HCT116 (cell line): Measurements from ENCODE around the gene CTNND1. TPM values are rescaled to one million over a fixed set of nuclear protein-coding genes. Genes with fewer than 3 reads are reported as not detected.

Experiments used
- ATAC-seq: fragments of 200-7000 bp; cut with Tn5 transposase; 2 replicates; pipeline ENCODE4 v1.9.1; 2020; ENCODE audit warnings: mild to moderate bottlenecking, moderate library complexity
- BruUV-seq: library from RNA; stranded (reverse); fragments of 400-500 nt; replicated peaks from 2 replicates; lab custom pipeline; 2021; lab: Mats Ljungman, UMichigan
- CTCF ChIA-PET: fragments of 300-600 bp; sonication (Branson Sonifier 250); formaldehyde crosslinking; loops from one replicate; lab custom pipeline; 2021; ENCODE audit warnings: antibody characterized with exemption; lab: Charles Lee
- POLR2A ChIA-PET: fragments of 300-600, 350-600 bp; sonication (Branson Sonifier 250); formaldehyde crosslinking; loops from one replicate; lab custom pipeline; 2021; ENCODE audit warnings: antibody characterized with exemption; lab: Charles Lee
- RAD21 ChIA-PET, 2 experiments: fragments of 300-600 bp; sonication (Branson Sonifier 250); formaldehyde crosslinking; loops; one replicate each; lab custom pipeline; 2023; ENCODE audit warnings: low total read pairs in 2 of 2; ENCODE audit not compliant: uncharacterized antibody in 2 of 2, unreplicated experiment in 2 of 2, low non-redundant PET in 1 of 2; lab: Charles Lee
- DNase-seq: peaks from one replicate; pipeline ENCODE4 v3.0.0-alpha.2; 2010; ENCODE audit warnings: low read depth, low spot score
- H2AFZ ChIP-seq: fragments of 200-600 bp; shearing (Covaris generic), sonication (generic); 2 replicates; pipeline ENCODE4 v1.6.1; 2017; ENCODE audit warnings: low read depth, mixed run types, mixed read lengths, antibody characterized with exemption, low read length; ENCODE audit not compliant: poor library complexity, severe bottlenecking
- H3K27ac ChIP-seq: 2 replicates; pipeline ENCODE4 v1.5.1; 2012; ENCODE audit warnings: low read depth, low read length
- H3K27me3 ChIP-seq: fragments of 200-600 bp; sonication (generic); 2 replicates; pipeline ENCODE4 v1.6.1; 2016; ENCODE audit warnings: mixed run types, low read length, mixed read lengths; ENCODE audit not compliant: insufficient read depth
- H3K36me3 ChIP-seq, 2 experiments: fragments of 200-500 bp in 1 of 2; fragments of 200-600 bp in 1 of 2; sonication (Bioruptor generic) in 1 of 2; sonication (generic) in 1 of 2; 2 replicates each; pipeline versions ENCODE4 v1.5.1 to v1.6.1; 2014 to 2016; ENCODE audit warnings: low read length in 2 of 2, inconsistent platforms in 1 of 2, mixed read lengths in 1 of 2, mixed run types in 1 of 2; ENCODE audit not compliant: insufficient read depth in 2 of 2, control insufficient read depth in 1 of 2
- H3K4me1 ChIP-seq, 2 experiments: fragments of 200-600 bp in 1 of 2; sonication (generic) in 1 of 2; 2 replicates each; pipeline versions ENCODE4 v1.5.1 to v1.6.1; 2012 to 2017; ENCODE audit warnings: low read length in 2 of 2, inconsistent platforms in 1 of 2, mild to moderate bottlenecking in 1 of 2, mixed read lengths in 1 of 2, mixed run types in 1 of 2, moderate library complexity in 1 of 2; ENCODE audit not compliant: insufficient read depth in 2 of 2, control insufficient read depth in 1 of 2
- H3K4me2 ChIP-seq: fragments of 200-600 bp; sonication (generic); 2 replicates; pipeline ENCODE4 v1.6.1; 2017; ENCODE audit warnings: mixed run types, low read length, mixed read lengths
- H3K4me3 ChIP-seq, 2 experiments: fragments of 200-600 bp in 1 of 2; sonication (generic) in 1 of 2; replicated peaks in 1 of 2; 2 replicates each; pipeline ENCODE4 v1.5.1; 2011 to 2016; ENCODE audit warnings: low read length in 2 of 2, control low read depth in 1 of 2, low read depth in 1 of 2, mild to moderate bottlenecking in 1 of 2, mixed read lengths in 1 of 2, mixed run types in 1 of 2
- H3K79me2 ChIP-seq: fragments of 200-600 bp; sonication (generic); 2 replicates; pipeline ENCODE4 v1.6.1; 2017; ENCODE audit warnings: mild to moderate bottlenecking, mixed run types, low read length, moderate library complexity, mixed read lengths; ENCODE audit not compliant: insufficient read depth
- H3K9ac ChIP-seq: fragments of 200-600 bp; sonication (generic); 2 replicates; pipeline ENCODE4 v1.6.1; 2016; ENCODE audit warnings: low read length, mixed read lengths
- H3K9me2 ChIP-seq: fragments of 200-600 bp; sonication (generic), shearing (Covaris generic); 2 replicates; pipeline ENCODE4 v1.6.1; 2017; ENCODE audit warnings: mixed run types, mild to moderate bottlenecking, moderate library complexity; ENCODE audit not compliant: insufficient read depth
- H3K9me3 ChIP-seq, 2 experiments: fragments of 200-500 bp in 1 of 2; fragments of 200-600 bp in 1 of 2; sonication (Bioruptor generic) in 1 of 2; sonication (generic) in 1 of 2; 2 replicates each; pipeline ENCODE4 v1.6.1; 2014 to 2017; ENCODE audit warnings: low read length in 2 of 2, mixed read lengths in 2 of 2, inconsistent platforms in 1 of 2, low read depth in 1 of 2, mild to moderate bottlenecking in 1 of 2, mixed run types in 1 of 2, moderate library complexity in 1 of 2; ENCODE audit not compliant: control insufficient read depth in 1 of 2, insufficient read depth in 1 of 2
- H4K20me1 ChIP-seq: fragments of 200-600 bp; sonication (generic), shearing (Covaris generic); 2 replicates; pipeline ENCODE4 v1.6.1; 2017; ENCODE audit warnings: mixed run types, mild to moderate bottlenecking, moderate library complexity; ENCODE audit not compliant: insufficient read depth
- ELF1 ChIP-seq: IDR thresholded peaks from 2 replicates; pipeline ENCODE4 v1.6.1; 2012; ENCODE audit warnings: low read depth, borderline replicate concordance
- EZH2 ChIP-seq: fragments of 200-600 bp; sonication (generic); IDR thresholded peaks from 2 replicates; pipeline ENCODE4 v1.6.1; 2017; ENCODE audit warnings: antibody characterized with exemption, mixed run types
- FOSL1 ChIP-seq: IDR thresholded peaks from 2 replicates; pipeline ENCODE4 v1.6.1; 2012; ENCODE audit warnings: low read depth
- POLR2A ChIP-seq: IDR thresholded peaks from 2 replicates; pipeline ENCODE4 v1.7.0; 2011; ENCODE audit warnings: borderline replicate concordance; ENCODE audit not compliant: insufficient read depth, insufficient read length; ENCODE audit errors: extremely low read depth
- SP1 ChIP-seq: IDR thresholded peaks from 2 replicates; pipeline ENCODE4 v1.6.1; 2012; ENCODE audit warnings: low read depth
- SRF ChIP-seq: IDR thresholded peaks from 2 replicates; pipeline ENCODE4 v1.6.1; 2012; ENCODE audit warnings: low read depth
- TCF7L2 ChIP-seq: IDR thresholded peaks from 2 replicates; pipeline ENCODE4 v1.7.0; 2011; ENCODE audit warnings: borderline replicate concordance, inconsistent platforms; ENCODE audit not compliant: insufficient read depth, insufficient read length; ENCODE audit errors: extremely low read depth
- YY1 ChIP-seq: IDR thresholded peaks from 2 replicates; pipeline ENCODE4 v1.6.1; 2011; ENCODE audit warnings: low read length, low read depth, moderate library complexity, mild to moderate bottlenecking; ENCODE audit not compliant: insufficient replicate concordance; ENCODE audit errors: extremely low read depth
- intact Hi-C: fragments of 100-400 bp; cut with micrococcal nuclease; formaldehyde crosslinking; loops from 2 replicates; pipeline ENCODE4 v1.10.0; 2022
- total RNA-seq: library from RNA; stranded (reverse); gene quantifications from one replicate; pipeline ENCODE4 v1.2.1, GENCODE V29; 2021; ENCODE audit not compliant: unreplicated experiment
- TF ChIP-seq, protein P1 (sequence below): IDR thresholded peaks from 2 replicates; pipeline ENCODE4 v1.6.1; 2012; ENCODE audit warnings: low read depth
- TF ChIP-seq, protein P2 (sequence below): IDR thresholded peaks from 2 replicates; pipeline ENCODE4 v1.6.1; 2011; ENCODE audit warnings: mild to moderate bottlenecking, low read length, moderate library complexity; ENCODE audit not compliant: insufficient replicate concordance; ENCODE audit errors: extremely low read depth

CTNND1 gene
- total RNA-seq, 1 experiment from 2014 or later, result 157 TPM

DNA sequence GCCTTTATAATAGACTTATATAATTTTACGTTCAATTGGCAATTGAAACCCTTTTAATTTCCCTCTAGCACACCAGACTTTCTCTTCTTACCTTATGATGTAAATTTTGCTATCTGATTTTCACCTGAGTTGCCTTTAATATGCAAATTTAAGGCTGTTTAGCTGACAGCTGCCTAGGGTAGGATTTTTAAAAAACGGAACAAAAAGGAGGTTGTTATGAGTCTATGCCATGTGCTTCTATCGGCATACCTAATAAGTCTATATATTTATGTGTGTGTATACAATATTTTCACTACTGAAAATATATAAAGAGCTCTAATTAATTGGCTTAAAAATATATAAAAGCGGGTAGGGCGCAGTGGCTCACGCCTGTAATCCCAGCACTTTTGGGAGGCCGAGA, 32.1 kb upstream of the CTNND1 start (continued):
- no peak for TF ChIP-seq TCF7L2
- TF ChIP-seq, protein P1, sequence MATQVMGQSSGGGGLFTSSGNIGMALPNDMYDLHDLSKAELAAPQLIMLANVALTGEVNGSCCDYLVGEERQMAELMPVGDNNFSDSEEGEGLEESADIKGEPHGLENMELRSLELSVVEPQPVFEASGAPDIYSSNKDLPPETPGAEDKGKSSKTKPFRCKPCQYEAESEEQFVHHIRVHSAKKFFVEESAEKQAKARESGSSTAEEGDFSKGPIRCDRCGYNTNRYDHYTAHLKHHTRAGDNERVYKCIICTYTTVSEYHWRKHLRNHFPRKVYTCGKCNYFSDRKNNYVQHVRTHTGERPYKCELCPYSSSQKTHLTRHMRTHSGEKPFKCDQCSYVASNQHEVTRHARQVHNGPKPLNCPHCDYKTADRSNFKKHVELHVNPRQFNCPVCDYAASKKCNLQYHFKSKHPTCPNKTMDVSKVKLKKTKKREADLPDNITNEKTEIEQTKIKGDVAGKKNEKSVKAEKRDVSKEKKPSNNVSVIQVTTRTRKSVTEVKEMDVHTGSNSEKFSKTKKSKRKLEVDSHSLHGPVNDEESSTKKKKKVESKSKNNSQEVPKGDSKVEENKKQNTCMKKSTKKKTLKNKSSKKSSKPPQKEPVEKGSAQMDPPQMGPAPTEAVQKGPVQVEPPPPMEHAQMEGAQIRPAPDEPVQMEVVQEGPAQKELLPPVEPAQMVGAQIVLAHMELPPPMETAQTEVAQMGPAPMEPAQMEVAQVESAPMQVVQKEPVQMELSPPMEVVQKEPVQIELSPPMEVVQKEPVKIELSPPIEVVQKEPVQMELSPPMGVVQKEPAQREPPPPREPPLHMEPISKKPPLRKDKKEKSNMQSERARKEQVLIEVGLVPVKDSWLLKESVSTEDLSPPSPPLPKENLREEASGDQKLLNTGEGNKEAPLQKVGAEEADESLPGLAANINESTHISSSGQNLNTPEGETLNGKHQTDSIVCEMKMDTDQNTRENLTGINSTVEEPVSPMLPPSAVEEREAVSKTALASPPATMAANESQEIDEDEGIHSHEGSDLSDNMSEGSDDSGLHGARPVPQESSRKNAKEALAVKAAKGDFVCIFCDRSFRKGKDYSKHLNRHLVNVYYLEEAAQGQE, result no peak
- TF ChIP-seq SP1, result no peak
- no peak for TF ChIP-seq YY1
- no peak for TF ChIP-seq FOSL1

DNA sequence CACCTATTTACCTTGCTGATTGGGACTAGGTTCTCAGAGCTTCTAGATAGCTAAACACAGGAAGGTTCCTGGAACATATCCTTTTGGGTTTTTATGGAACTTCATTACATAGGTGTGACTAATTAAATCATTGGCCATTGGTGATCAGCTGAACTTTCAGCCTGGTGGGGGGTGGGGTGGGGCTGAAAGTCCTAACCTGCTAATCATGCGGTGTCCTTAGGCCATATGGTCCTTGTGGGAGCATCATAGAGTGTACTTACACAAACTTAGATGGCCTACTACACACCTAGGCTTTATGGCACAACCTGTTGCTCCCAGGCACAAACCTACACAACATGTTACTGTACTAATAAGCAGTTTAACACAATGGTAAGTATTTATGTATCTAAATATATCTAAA, 28.9 kb upstream of the CTNND1 start:
- H3K4me1 ChIP-seq, result peaks cover 23 to 36% of the 10 kb centered on the region in 2 experiments
- H3K9ac ChIP-seq, result peak overlapping the region; percentile 45
- H3K27me3 ChIP-seq, result no peaks in the 10 kb centered on the region
- TF ChIP-seq, protein P2, sequence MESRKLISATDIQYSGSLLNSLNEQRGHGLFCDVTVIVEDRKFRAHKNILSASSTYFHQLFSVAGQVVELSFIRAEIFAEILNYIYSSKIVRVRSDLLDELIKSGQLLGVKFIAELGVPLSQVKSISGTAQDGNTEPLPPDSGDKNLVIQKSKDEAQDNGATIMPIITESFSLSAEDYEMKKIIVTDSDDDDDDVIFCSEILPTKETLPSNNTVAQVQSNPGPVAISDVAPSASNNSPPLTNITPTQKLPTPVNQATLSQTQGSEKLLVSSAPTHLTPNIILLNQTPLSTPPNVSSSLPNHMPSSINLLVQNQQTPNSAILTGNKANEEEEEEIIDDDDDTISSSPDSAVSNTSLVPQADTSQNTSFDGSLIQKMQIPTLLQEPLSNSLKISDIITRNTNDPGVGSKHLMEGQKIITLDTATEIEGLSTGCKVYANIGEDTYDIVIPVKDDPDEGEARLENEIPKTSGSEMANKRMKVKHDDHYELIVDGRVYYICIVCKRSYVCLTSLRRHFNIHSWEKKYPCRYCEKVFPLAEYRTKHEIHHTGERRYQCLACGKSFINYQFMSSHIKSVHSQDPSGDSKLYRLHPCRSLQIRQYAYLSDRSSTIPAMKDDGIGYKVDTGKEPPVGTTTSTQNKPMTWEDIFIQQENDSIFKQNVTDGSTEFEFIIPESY, result no peak
- TF ChIP-seq ELF1 (no peak), POLR2A (no peak), YY1 (no peak), FOSL1 (no peak), SRF (no peak), EZH2 (no peak)
- peaks cover 0 to 10% of the 10 kb centered on the region in 2 experiments; a peak in 3 of 4 replicates for H3K36me3 ChIP-seq
- ATAC-seq (peak; percentile 63), DNase-seq (no peak)
- intact Hi-C loops, result no loop called here
- H3K27ac ChIP-seq, result peak overlapping the region; percentile 52; the same call in 1 of the 2 replicates
- no peaks in the 10 kb centered on the region for H3K9me3 ChIP-seq
- peaks cover 100% of the 10 kb centered on the region for H3K79me2 ChIP-seq
- RAD21 ChIA-PET, result no interaction called here
- H3K4me2 ChIP-seq, result peak overlapping the region; percentile 72
- H4K20me1 ChIP-seq, result peaks cover 5% of the 10 kb centered on the region; the same call in 1 of the 2 replicates
- POLR2A ChIA-PET, result interaction anchor here (1.8 to 2.0 kb wide), 2 partner anchors 9 to 21 kb away, joined by 8 to 9 read pairs; partner anchors contain the start of genes MED19, SELENOH and TMX2
- no peaks in the 10 kb centered on the region for H3K9me2 ChIP-seq
- H2AFZ ChIP-seq, result no peak overlapping the region
- BruUV-seq, result no TSS peak
- CTCF ChIA-PET, result interaction anchor here (1.7 kb wide), 1 partner anchor 68 kb away, joined by 3 read pairs; no protein-coding TSS in a partner anchor
- H3K4me3 ChIP-seq, result peak overlapping the region in 1 of 2 experiments; percentile 40; a peak in 2 of 4 replicates
